ENCODE measurements around the gene CYP19A1. TPM values are rescaled to one million over a fixed set of nuclear protein-coding genes. Genes with fewer than 3 reads are reported as not detected.

The CYP19A1 gene
- total and polyA plus RNA-seq, 2 of the 8 experiments (the other 6 are each of a cell fraction or from before 2014, with no cell fraction given) = not detected

GRCh38 chr15:51240066-51240465, 98.3 kb downstream of the CYP19A1 start (continued):
- TF ChIP-seq RNF2 (IDR thresholded peaks at IDR 0.05; ENCODE audit: borderline replicate concordance, low read depth, low read length, missing control alignments, poor library complexity, severe bottlenecking) = no peak
- TF ChIP-seq SIN3A (conservative IDR thresholded peaks at IDR 0.05 in 1 of 2, IDR thresholded peaks at IDR 0.05 in 1 of 2; ENCODE audit: low read depth in 1 of 2, low read length in 2 of 2) = no peak
- no peak for TF ChIP-seq BACH1 (IDR thresholded peaks at IDR 0.05; ENCODE audit: low read length)
